Body of pancreas (tissue), 4 donors: ENCODE results near the gene NRGN. TPM values are rescaled to one million over a fixed set of nuclear protein-coding genes. Genes with fewer than 3 reads are reported as not detected.

Source experiments
- ATAC-seq: fragments of 150-250 bp; one replicate; pipeline ENCODE4 v1.9.1; 2016
- DNase-seq, 4 donors: peaks; one replicate each; pipeline ENCODE4 v3.0.0-alpha.2; 2019
- H3K27ac ChIP-seq, 4 donors: fragments of 200-600 bp; sonication (generic); 1 replicate in 3 of 4; 2 replicates in 1 of 4; pipeline versions ENCODE4 v1.5.1 to v1.6.1; 2016 to 2019; ENCODE audit warnings: mild to moderate bottlenecking in 1 of 4, mixed read lengths in 1 of 4, moderate library complexity in 1 of 4
- H3K27me3 ChIP-seq, 2 donors: fragments of 200-600 bp; sonication (generic); one replicate each; pipeline ENCODE4 v1.6.0; 2016; ENCODE audit warnings: mild to moderate bottlenecking in 1 of 2
- H3K36me3 ChIP-seq, 2 donors: fragments of 200-600 bp; sonication (generic); replicated peaks in 1 of 2; 2 replicates each; pipeline ENCODE4 v1.5.1; 2016; ENCODE audit warnings: low read depth in 2 of 2; ENCODE audit not compliant: insufficient read depth in 1 of 2
- H3K4me1 ChIP-seq: fragments of 200-600 bp; sonication (generic); one replicate; pipeline ENCODE4 v1.6.0; 2016
- H3K4me3 ChIP-seq, 2 donors: fragments of 200-600 bp; sonication (generic); 1 replicate in 1 of 2; 2 replicates in 1 of 2; pipeline ENCODE4 v1.5.1; 2016 to 2019
- H3K9me3 ChIP-seq, 3 donors: fragments of 200-600 bp; sonication (generic); 1 replicate in 2 of 3; 2 replicates in 1 of 3; pipeline ENCODE4 v1.5.1; 2016
- CTCF ChIP-seq, 7 experiments: fragments of 450-650 bp in 4 of 7; fragments of 200-600 bp in 3 of 7; sonication (generic) in 3 of 7; IDR thresholded peaks; one replicate each; pipeline ENCODE4 v1.5.1; 2016 to 2019; ENCODE audit warnings: antibody characterized with exemption in 7 of 7
- POLR2A ChIP-seq, 3 donors: fragments of 450-650 bp; IDR thresholded peaks; one replicate each; pipeline ENCODE4 v1.6.1; 2016; ENCODE audit warnings: antibody characterized with exemption in 3 of 3, mild to moderate bottlenecking in 2 of 3
- WGBS, 2 donors: methylation state at CpG; one replicate each; pipeline ENCODE4 v1.1.5; 2017; 5-methylcytosine and 5-hydroxymethylcytosine counted together
- intact Hi-C: fragments of 100-400 bp; cut with DNase I; formaldehyde crosslinking; loops from one replicate; pipeline ENCODE4 v1.15.1; 2023
- total RNA-seq, 2 donors: library from RNA; depleted of rRNA; stranded (reverse); fragments of >200 nt; gene quantifications; one replicate each; pipeline ENCODE4 v1.1.0, GENCODE V29; 2016

Gene NRGN
- total RNA-seq, 2 donors from 2014 or later: not detected

GRCh38 chr11:124751741-124752470, 12.2 kb downstream of the NRGN start, which contains the start of gene VSIG2:
Gene VSIG2, minus strand, starts transcription at chr11:124752255. Its CDS starts 118 bp downstream, at chr11:124752137.
- H3K27ac ChIP-seq: no peak within 1 kb of the TSS
- peaks cover 14% of the 10 kb centered on the region for H3K4me1 ChIP-seq
- TF ChIP-seq POLR2A (IDR thresholded peaks at IDR 0.05) (no peak), CTCF (IDR thresholded peaks at IDR 0.05) (no peak)
- ATAC-seq (no peak), DNase-seq (no peak)
- H3K27me3 ChIP-seq: no peaks in the 10 kb centered on the region
- no peaks in the 10 kb centered on the region for H3K36me3 ChIP-seq
- 36 to 45% methylated on average over 27 to 42 of the region's 42 CpGs for WGBS, 2 donors
- no peaks in the 10 kb centered on the region for H3K9me3 ChIP-seq
- no peak within 1 kb of the TSS for H3K4me3 ChIP-seq
- intact Hi-C loops: no loop called here

- DNase-seq: no peak
- intact Hi-C loops: no loop called here
- Histone ChIP-seq H3K9me3 (no peaks in the 10 kb centered on the region), H3K36me3 (no peaks in the 10 kb centered on the region), H3K4me1 (peaks cover 7% of the 10 kb centered on the region), H3K27me3 (no peaks in the 10 kb centered on the region), H3K27ac (no peak overlapping the region), H3K4me3 (no peak overlapping the region)
- ATAC-seq: no peak
- no peak for TF ChIP-seq CTCF (IDR thresholded peaks at IDR 0.05)
- no peak for TF ChIP-seq POLR2A (IDR thresholded peaks at IDR 0.05)
- 56 to 75% methylated on average over 10 of the region's 10 CpGs for WGBS, 2 donors
Measured at GRCh38 chr11:124752471-124753102, 12.8 kb downstream of the NRGN start.

DNA sequence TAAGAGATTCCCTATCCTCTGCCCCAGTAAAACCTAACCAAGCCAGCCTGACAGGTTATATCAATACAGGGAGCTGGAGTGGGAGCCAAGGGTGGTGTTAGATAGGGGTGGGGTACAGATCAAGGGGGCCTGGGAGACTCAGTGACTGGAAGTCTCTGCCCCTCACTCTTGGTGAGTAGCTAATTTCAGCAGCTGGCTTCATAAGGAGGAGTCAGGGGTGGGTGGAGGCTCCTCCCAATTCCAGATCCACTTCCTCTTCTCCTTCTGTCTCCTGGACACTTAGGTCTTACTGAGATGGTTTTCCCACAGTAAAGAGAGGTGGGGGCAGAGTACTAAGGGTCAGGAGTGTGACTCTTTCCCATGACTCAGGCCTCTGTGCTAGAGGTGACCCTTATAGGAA, 13.5 kb downstream of the NRGN start:
- no peak for TF ChIP-seq POLR2A (IDR thresholded peaks at IDR 0.05)
- no peak for TF ChIP-seq CTCF (IDR thresholded peaks at IDR 0.05)
- ATAC-seq (no peak), DNase-seq (no peak)
- no peaks in the 10 kb centered on the region for H3K36me3 ChIP-seq
- intact Hi-C loops: no loop called here
- no peaks in the 10 kb centered on the region for H3K27me3 ChIP-seq
- H3K4me1 ChIP-seq: peaks cover 6% of the 10 kb centered on the region
- H3K27ac ChIP-seq: no peak overlapping the region
- no peaks in the 10 kb centered on the region for H3K9me3 ChIP-seq
- H3K4me3 ChIP-seq: no peak overlapping the region

DNA sequence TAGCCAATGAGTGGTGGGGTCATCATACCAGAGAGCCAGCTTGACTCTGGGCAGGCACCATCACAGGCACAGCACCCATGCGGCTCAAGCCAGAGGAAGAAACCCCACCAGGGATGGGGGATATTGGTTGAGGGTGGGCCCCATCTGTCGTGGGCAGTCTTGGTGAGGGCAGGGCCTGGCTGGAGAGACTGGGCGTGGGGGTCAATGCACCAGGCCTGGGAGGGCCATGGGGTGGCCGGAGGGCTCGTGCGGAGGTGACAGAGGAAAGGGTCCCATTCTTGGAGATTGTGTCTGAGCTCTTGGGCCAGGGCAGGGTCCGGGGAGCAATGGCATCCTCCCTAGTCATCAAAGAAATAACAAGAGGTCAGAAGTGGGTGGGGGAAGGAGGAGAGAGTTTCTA, 13.9 kb downstream of the NRGN start:
- no peak for DNase-seq
- no peak for TF ChIP-seq POLR2A (IDR thresholded peaks at IDR 0.05)
- no peak for TF ChIP-seq CTCF (IDR thresholded peaks at IDR 0.05)
- Histone ChIP-seq H3K4me3 (no peak overlapping the region), H3K4me1 (peaks cover 10% of the 10 kb centered on the region), H3K9me3 (no peaks in the 10 kb centered on the region), H3K36me3 (no peaks in the 10 kb centered on the region), H3K27me3 (no peaks in the 10 kb centered on the region), H3K27ac (no peak overlapping the region)
- no peak for ATAC-seq
- intact Hi-C loops: no loop called here
- 85 to 88% methylated on average over 7 of the region's 7 CpGs for WGBS, 2 donors
